ENCODE results near the gene EXOC6B.

Gene EXOC6B

GRCh38 chr2:72131916-72132841 lies 693.7 kb downstream of the EXOC6B start:
- in situ Hi-C loops (cut with HindIII; ENCODE audit: low sequenced_read_pairs), result no loop called here

GRCh38 chr2:72131371-72131891 lies 694.4 kb downstream of the EXOC6B start:
- in situ Hi-C loops (cut with HindIII; ENCODE audit: low sequenced_read_pairs), result no loop called here

DNA sequence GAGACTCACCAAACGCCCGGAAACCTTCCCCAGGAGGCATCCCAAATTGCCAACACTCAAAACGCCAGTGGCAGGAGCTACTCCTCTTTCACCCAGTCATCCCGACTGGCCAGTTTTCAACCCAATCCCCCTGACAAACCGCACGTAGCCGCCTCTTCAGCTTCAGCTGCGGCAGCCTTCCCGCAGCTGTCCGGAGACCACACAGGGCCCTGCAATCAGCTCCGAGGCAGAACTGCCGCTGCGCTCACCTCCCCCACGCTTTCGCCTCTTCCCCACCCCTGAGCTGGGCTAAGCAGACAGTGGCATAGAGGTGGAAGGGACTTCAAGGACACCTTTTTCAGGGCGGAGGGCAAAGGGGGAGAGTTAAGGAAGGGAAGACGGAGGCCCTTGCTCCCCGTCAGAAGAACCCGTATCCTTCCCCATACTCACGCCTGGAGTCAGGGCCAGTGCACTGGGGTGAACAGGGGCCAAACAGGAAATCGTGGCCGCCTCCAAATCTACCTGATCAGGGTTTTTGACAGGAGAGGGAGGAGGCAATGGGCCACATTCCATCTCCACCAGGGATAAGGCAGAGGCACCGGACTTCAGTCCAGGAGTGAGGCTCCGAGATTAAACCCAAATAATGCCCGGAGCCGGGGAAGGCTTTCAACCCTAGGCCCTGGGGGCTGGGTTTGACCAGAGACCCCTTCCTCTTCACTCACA lies 695.0 kb downstream of the EXOC6B start:
- in situ Hi-C loops (cut with HindIII; ENCODE audit: low sequenced_read_pairs), result no loop called here

- in situ Hi-C loops (cut with HindIII; ENCODE audit: low sequenced_read_pairs), result no loop called here
Measured at GRCh38 chr2:72129681-72130340, 696.0 kb downstream of the EXOC6B start.

DNA sequence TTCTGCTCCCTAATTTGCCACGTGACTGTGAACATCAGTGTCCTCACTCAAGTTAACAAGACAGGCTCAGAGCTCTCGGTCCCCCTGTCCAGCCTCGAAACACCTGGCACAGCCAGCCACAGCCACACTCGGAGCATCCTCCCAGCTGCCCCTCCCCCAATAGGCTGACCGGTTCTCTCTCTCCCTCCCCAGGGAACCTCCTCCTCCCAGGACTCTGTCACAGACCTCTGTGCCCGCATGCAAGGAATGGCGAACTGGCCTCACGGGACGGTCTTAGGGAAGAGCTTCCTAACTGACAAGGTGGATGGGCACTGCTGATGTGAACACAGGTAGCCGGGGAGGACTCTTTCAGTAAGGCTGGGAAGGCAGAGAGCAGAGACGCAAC lies 697.0 kb downstream of the EXOC6B start:
- in situ Hi-C loops (cut with HindIII; ENCODE audit: low sequenced_read_pairs), result no loop called here

DNA sequence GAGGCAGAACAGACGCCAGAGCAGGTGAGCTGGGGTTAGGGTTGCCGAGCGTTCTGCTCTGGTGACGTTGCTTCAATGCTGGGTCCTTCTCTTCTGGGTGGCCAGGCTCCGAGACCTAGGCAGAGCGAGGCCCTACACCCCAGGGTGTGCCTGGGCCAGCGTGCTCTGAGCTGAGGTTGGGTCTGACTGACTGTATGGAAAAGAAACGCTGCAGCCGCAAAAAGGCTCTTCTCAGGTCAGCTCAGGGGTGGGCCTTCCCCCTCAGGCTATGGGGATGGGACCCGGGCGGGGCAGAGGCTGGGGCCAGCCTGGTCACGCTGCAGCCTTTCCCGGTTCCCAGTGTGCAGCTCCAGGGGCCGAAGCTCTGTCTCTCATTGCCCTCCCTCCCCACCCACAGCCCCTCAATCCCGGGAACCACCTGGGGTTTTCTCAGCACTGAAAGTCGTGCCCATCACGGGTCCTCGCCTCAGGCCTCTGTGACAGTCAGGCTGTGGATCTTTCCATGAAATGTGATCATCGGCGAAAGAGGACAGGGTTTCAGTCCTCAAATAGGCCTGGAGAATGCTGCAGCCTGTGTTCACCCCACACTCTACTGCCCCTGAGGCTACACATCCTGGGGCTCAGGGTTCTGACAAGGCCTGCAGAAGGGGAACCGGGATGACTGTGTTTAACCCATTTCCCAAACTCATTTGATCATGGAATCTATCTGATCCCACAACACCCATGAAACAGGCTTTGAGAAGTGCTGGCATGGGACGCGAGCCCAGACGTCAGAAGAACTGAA lies 697.6 kb downstream of the EXOC6B start:
- in situ Hi-C loops (cut with HindIII; ENCODE audit: low sequenced_read_pairs), result no loop called here

DNA sequence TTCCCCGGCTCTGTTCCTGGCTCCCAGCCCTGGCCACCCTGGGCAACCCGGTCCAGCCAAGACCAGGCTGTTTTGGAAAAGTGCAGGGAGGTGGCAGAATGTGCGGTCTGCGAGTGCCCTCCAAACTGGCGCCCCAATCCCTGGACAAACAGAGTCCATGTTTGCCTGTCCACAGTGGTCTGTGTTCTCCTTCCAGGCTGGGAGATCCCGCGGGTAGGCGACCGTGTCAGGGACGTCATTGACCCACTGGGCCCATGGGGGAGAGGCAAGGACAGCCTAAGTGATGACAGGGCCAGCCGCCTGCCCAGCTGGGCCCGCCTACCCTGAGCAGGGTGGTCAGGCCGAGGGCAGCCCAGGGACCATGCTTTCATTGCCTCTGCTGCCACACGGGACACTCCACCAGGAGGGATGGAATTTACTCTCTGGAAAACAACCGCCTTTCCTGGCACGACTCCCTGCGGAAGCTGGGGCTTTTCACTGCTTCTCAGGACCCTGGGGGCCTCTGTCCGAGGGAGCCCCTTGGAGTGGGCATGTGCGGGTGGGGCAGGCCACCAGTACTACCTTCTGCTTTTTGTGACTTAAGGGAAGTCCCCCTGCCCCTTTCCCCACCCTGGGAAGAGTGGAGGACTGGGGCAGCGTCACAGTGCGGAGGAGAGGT lies 698.3 kb downstream of the EXOC6B start:
- in situ Hi-C loops (cut with HindIII; ENCODE audit: low sequenced_read_pairs), result no loop called here

- in situ Hi-C loops (cut with HindIII; ENCODE audit: low sequenced_read_pairs), result no loop called here
Measured at GRCh38 chr2:72126186-72127100, 699.4 kb downstream of the EXOC6B start.

All from DLD1 (cell line).